Glutamatergic neuron (in vitro differentiated cells): ENCODE data around the gene GPR22. TPM values are rescaled to one million over a fixed set of nuclear protein-coding genes. Genes with fewer than 3 reads are reported as not detected.

Experiments used
- DNase-seq: peaks from one replicate; pipeline ENCODE4 v3.0.0; 2022
- H3K27ac Mint-ChIP-seq: one replicate; pipeline ENCODE4 v1.8.0; 2020; ENCODE audit warnings: mild to moderate bottlenecking, mixed read lengths, inconsistent platforms; ENCODE audit not compliant: unreplicated experiment
- H3K27me3 Mint-ChIP-seq: one replicate; pipeline ENCODE4 v1.8.0; 2020; ENCODE audit warnings: mild to moderate bottlenecking, moderate library complexity, mixed read lengths, inconsistent platforms; ENCODE audit not compliant: unreplicated experiment
- H3K36me3 Mint-ChIP-seq: one replicate; pipeline ENCODE4 v1.8.0; 2020; ENCODE audit warnings: mild to moderate bottlenecking, mixed read lengths, inconsistent platforms; ENCODE audit not compliant: unreplicated experiment
- H3K4me1 Mint-ChIP-seq: one replicate; pipeline ENCODE4 v1.8.0; 2020; ENCODE audit warnings: mild to moderate bottlenecking, low read depth, mixed read lengths, inconsistent platforms; ENCODE audit not compliant: unreplicated experiment
- H3K4me3 Mint-ChIP-seq: one replicate; pipeline ENCODE4 v1.8.0; 2020; ENCODE audit warnings: mild to moderate bottlenecking, mixed read lengths, inconsistent platforms; ENCODE audit not compliant: unreplicated experiment
- H3K9me3 Mint-ChIP-seq: one replicate; pipeline ENCODE4 v1.8.0; 2020; ENCODE audit warnings: mild to moderate bottlenecking, moderate library complexity, mixed read lengths, inconsistent platforms; ENCODE audit not compliant: unreplicated experiment
- CTCF ChIP-seq: fragments of 200-600 bp; sonication (generic); IDR thresholded peaks from one replicate; pipeline ENCODE4 v1.5.0; 2021; ENCODE audit not compliant: partially characterized antibody, unreplicated experiment
- total RNA-seq: library from RNA; stranded (reverse); fragmentation: NEBNext Ultra II Directional; extraction: Animal tissue kit (Norgen Biotek cat#: 25700); gene quantifications from one replicate; pipeline ENCODE4 v1.2.1, GENCODE V29; 2021; ENCODE audit not compliant: unreplicated experiment

GPR22 gene
- total RNA-seq, 1 donor from 2014 or later, result not detected

- peaks cover 13% of the 10 kb centered on the region for H3K9me3 Mint-ChIP-seq
- H3K27me3 Mint-ChIP-seq, result no peaks in the 10 kb centered on the region
- no peak for TF ChIP-seq CTCF
- no peak for DNase-seq
- H3K27ac Mint-ChIP-seq, result no peak overlapping the region
- peaks cover 17% of the 10 kb centered on the region for H3K36me3 Mint-ChIP-seq
- no peak overlapping the region for H3K4me3 Mint-ChIP-seq
- no peaks in the 10 kb centered on the region for H3K4me1 Mint-ChIP-seq
These were observed 36.3 kb downstream of the GPR22 start for GRCh38 chr7:107505997-107506673.

GRCh38 chr7:107506674-107507339 is 37.0 kb downstream of the GPR22 start:
- no peak for DNase-seq
- no peaks in the 10 kb centered on the region for H3K4me1 Mint-ChIP-seq
- no peak for TF ChIP-seq CTCF

More at GRCh38 chr7:107506674-107507339, 37.0 kb downstream of the GPR22 start:
- H3K27me3 Mint-ChIP-seq, result no peaks in the 10 kb centered on the region
- H3K36me3 Mint-ChIP-seq, result peaks cover 17% of the 10 kb centered on the region
- H3K27ac Mint-ChIP-seq, result no peak overlapping the region
- peaks cover 14% of the 10 kb centered on the region for H3K9me3 Mint-ChIP-seq
- no peak overlapping the region for H3K4me3 Mint-ChIP-seq

Other genes with a start within 250 kb of the GPR22 start
- 29.5 TPM for gene COG5, start 93.9 kb downstream of the GPR22 start, total RNA-seq
- 11.5 TPM for gene DUS4L, start 93.9 kb downstream of the GPR22 start, total RNA-seq
- gene BCAP29, start 110.2 kb downstream of the GPR22 start, total RNA-seq, result 30.1 TPM
- 0.34 TPM for gene SLC26A4, start 190.8 kb downstream of the GPR22 start, total RNA-seq